Measurements from ENCODE around the gene GZMA. TPM values are rescaled to one million over a fixed set of nuclear protein-coding genes. Genes with fewer than 3 reads are reported as not detected.
"Not testable (repeated sequence)": the region's sequence is repeated elsewhere in the genome, so short reads cannot be mapped to it uniquely, and the experiment has no call there.

The GZMA gene
- total and polyA plus RNA-seq, 5 experiments from 2014 or later, result 5.4 to 713 (median 12.6) TPM

DNA sequence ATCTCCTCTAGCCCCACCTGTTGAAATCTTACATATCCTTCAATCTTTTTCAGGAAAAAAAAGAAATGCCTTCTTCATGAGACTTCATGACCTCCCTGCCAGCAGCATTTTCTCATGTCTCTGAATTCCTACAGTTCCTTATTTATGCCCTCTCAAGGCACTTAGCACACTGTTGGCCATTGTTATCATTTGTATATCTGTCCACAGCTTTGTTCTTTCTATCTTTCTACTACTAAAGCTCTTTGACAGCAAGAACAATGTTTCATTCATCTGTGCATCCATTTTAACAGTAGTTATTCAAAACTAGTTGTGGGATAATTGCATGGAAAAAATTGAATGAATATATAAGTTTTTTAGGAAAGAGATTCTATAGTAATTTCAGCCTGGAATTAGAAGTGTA lies 20.9 kb upstream of the GZMA start:
- Mint-ChIP-seq H3K27ac (no peak overlapping the region), H3K27me3 (no peaks in the 10 kb centered on the region), H3K4me3 (no peak overlapping the region), H3K9me3 (peaks cover 0 to 15% (median 0%) of the 10 kb centered on the region in 9 donors), H3K36me3 (peaks cover 0 to 12% (median 4%) of the 10 kb centered on the region in 3 donors), H3K4me1 (peaks cover 3 to 17% (median 7%) of the 10 kb centered on the region in 4 donors)
- POLR2A ChIA-PET, result interaction anchor here (0.9 to 1.5 kb wide), 2 partner anchors 10 to 16 kb away, joined by 3 to 6 read pairs; no protein-coding TSS in a partner anchor
- ATAC-seq (no peak), DNase-seq (no peak)

- H3K4me3 Mint-ChIP-seq, ATAC-seq, H3K27me3 Mint-ChIP-seq, POLR2A ChIA-PET, DNase-seq, H3K36me3 Mint-ChIP-seq: not testable (repeated sequence)
- H3K9me3 Mint-ChIP-seq, result peaks cover 0 to 13% (median 0%) of the 10 kb centered on the region in 9 donors
- peak overlapping the region in 3 of 10 donors; percentile 43 to 53 (median 43) for H3K27ac Mint-ChIP-seq
- peaks cover 13 to 47% (median 19%) of the 10 kb centered on the region in 4 donors for H3K4me1 Mint-ChIP-seq
Observed at GRCh38 chr5:55089301-55089700, 13.1 kb upstream of the GZMA start.

DNA sequence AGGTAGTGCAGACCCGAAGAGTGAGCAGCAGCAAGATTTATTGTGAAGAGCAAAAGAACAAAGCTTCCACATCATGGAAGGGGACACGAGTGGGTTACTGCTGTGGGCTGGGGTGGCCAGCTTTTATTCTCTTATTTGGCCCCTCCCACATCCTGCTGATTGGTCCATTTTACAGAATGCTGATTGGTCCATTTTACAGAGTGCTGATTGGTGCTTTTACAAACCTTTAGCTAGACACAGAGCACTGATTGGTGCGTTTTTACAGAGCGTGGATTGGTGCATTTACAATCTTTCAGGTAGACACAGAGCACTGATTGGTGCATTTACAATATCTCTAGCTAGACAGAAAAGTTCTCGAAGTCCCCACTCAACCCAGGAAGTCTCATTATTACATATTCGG lies 11.4 kb upstream of the GZMA start:
- peaks cover 22 to 64% (median 35%) of the 10 kb centered on the region in 4 donors for H3K4me1 Mint-ChIP-seq
- ATAC-seq, H3K27me3 Mint-ChIP-seq, DNase-seq, H3K4me3 Mint-ChIP-seq: not testable (repeated sequence)
- POLR2A ChIA-PET, result interaction anchor here (2.7 kb wide), 1 partner anchor 9 kb away, joined by 6 read pairs; no protein-coding TSS in a partner anchor
- H3K27ac Mint-ChIP-seq, result peak overlapping the region in 1 of 10 donors; percentile 19
- H3K9me3 Mint-ChIP-seq, result peaks cover 0 to 20% (median 0%) of the 10 kb centered on the region in 9 donors
- peaks cover 0 to 13% (median 8%) of the 10 kb centered on the region in 3 donors for H3K36me3 Mint-ChIP-seq

GRCh38 chr5:55096182-55096581 lies 6.3 kb upstream of the GZMA start:
- ATAC-seq (peak; percentile 42 to 62), DNase-seq (peak in 3 of 10 donors; percentile 30 to 52 (median 46))
- peak overlapping the region; percentile 76 to 98 (median 90) for H3K27ac Mint-ChIP-seq
- peaks cover 8 to 48% (median 21%) of the 10 kb centered on the region in 9 donors for H3K9me3 Mint-ChIP-seq
- peaks cover 48 to 94% (median 82%) of the 10 kb centered on the region in 4 donors for H3K4me1 Mint-ChIP-seq
- POLR2A ChIA-PET, result interaction anchor here (0.7 to 4.2 kb wide), 13 partner anchors 12 to 69 kb away, joined by 3 to 23 read pairs (median 5); no protein-coding TSS in a partner anchor
- H3K36me3 Mint-ChIP-seq, result peaks cover 0 to 32% (median 30%) of the 10 kb centered on the region in 3 donors
- H3K4me3 Mint-ChIP-seq, result peak overlapping the region; percentile 0 to 87 (median 72)
- H3K27me3 Mint-ChIP-seq, result no peaks in the 10 kb centered on the region

- POLR2A ChIA-PET, result interaction anchor here (0.6 to 4.2 kb wide), 14 partner anchors 10 to 252 kb away, joined by 3 to 23 read pairs (median 4); partner anchors contain the start of gene DHX29
- peak overlapping the region; percentile 44 to 87 (median 72) for H3K4me3 Mint-ChIP-seq
- H3K27me3 Mint-ChIP-seq, result no peaks in the 10 kb centered on the region
- peaks cover 8 to 48% (median 21%) of the 10 kb centered on the region in 9 donors for H3K9me3 Mint-ChIP-seq
- peaks cover 0 to 32% (median 30%) of the 10 kb centered on the region in 3 donors for H3K36me3 Mint-ChIP-seq
- peaks cover 48 to 96% (median 87%) of the 10 kb centered on the region in 4 donors for H3K4me1 Mint-ChIP-seq
- peak; percentile 80 to 87 for ATAC-seq
- H3K27ac Mint-ChIP-seq, result peak overlapping the region; percentile 76 to 98 (median 90)
- peak in 9 of 10 donors; percentile 4 to 81 (median 60) for DNase-seq
Observed at GRCh38 chr5:55096861-55097260, 5.6 kb upstream of the GZMA start.

DNA sequence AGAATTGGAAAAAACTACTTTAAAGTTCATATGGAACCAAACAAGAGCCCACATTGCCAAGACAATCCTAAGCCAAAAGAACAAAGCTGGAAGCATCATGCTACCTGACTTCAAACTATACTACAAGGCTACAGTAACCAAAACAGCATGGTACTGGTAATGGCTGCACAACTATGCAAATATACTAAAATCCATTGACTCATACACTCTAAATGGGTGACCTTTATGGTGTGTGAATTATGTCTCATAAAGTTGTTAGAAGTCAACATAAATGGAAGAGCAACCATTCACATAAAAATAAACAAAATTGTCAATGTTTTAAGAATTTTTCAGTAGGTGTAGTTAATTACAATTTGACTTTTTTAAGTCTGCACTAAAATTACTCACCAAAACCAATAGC lies 1.3 kb upstream of the GZMA start:
- POLR2A ChIA-PET, result interaction anchor here (1.4 to 2.1 kb wide), 3 partner anchors 26 to 157 kb away, joined by 6 to 11 read pairs (median 7); no protein-coding TSS in a partner anchor
- peaks cover 51 to 91% (median 87%) of the 10 kb centered on the region in 4 donors for H3K4me1 Mint-ChIP-seq
- peaks cover 0 to 24% (median 23%) of the 10 kb centered on the region in 3 donors for H3K36me3 Mint-ChIP-seq
- peak overlapping the region in 7 of 10 donors; percentile 83 to 92 (median 90) for H3K27ac Mint-ChIP-seq
- not testable (repeated sequence) for H3K27me3 Mint-ChIP-seq, ATAC-seq, DNase-seq
- peaks cover 8 to 33% (median 21%) of the 10 kb centered on the region in 9 donors for H3K9me3 Mint-ChIP-seq
- H3K4me3 Mint-ChIP-seq, result peak overlapping the region in 9 of 10 donors; percentile 73 to 97 (median 91)

GRCh38 chr5:55101556-55102276 lies 730 bp upstream of the GZMA start:
- peaks cover 5 to 33% (median 21%) of the 10 kb centered on the region in 9 donors for H3K9me3 Mint-ChIP-seq
- POLR2A ChIA-PET, result interaction anchor here (1.4 to 2.1 kb wide), 3 partner anchors 27 to 157 kb away, joined by 6 to 11 read pairs (median 7); no protein-coding TSS in a partner anchor
- peaks cover 47 to 91% (median 87%) of the 10 kb centered on the region in 4 donors for H3K4me1 Mint-ChIP-seq
- H3K27me3 Mint-ChIP-seq, result no peaks in the 10 kb centered on the region
- DNase-seq (peak in 4 of 10 donors; percentile 28 to 68 (median 58)), ATAC-seq (peak; percentile 48 to 74)
- H3K27ac Mint-ChIP-seq, result peak overlapping the region; percentile 38 to 94 (median 90)
- peak overlapping the region; percentile 73 to 97 (median 91) for H3K4me3 Mint-ChIP-seq
- H3K36me3 Mint-ChIP-seq, result peaks cover 0 to 24% (median 23%) of the 10 kb centered on the region in 3 donors

DNA sequence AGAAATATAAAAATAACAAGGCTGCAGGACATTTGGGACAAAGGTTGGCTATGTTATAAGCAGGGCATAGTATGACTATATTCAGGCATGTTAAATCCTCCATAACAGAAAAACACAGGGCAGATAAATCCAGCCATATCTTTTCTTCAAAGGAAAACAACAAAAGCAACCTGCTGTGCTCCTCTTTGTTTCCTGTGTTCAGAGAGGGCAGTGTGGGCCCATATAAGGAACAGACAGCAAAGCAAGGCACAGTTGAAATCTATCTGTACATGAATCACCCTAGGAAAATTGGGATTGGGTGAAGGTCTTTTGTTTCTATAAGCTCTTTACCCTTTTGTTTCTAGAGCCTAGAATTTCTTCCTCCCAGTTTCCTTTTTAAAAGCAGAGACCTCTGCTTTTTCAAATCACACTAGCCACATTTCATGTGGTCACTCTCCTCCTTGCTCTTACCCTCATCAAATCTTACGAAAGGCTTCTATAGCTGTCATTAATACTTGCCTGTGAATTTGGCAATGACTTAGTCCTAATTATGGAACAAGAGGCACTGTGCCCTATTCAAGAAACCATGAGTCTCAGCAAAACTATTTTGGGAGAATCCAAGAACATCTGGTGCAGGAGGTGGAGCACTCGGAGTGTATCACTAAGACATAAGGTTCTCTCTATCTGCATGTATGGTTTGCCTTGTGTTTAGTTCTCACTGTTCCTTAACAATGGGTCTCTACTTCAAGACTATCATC lies 1.8 kb downstream of the GZMA start:
- ATAC-seq, result peak in 1 of 2 donors; percentile 22
- peaks cover 0 to 12% (median 4%) of the 10 kb centered on the region in 9 donors for H3K9me3 Mint-ChIP-seq
- peak overlapping the region; percentile 46 to 91 (median 66) for H3K4me3 Mint-ChIP-seq
- peak overlapping the region in 5 of 10 donors; percentile 11 to 68 (median 55) for H3K27ac Mint-ChIP-seq
- peak in 2 of 10 donors; percentile 20 to 21 for DNase-seq
- peaks cover 5 to 7% (median 6%) of the 10 kb centered on the region in 3 donors for H3K36me3 Mint-ChIP-seq
- peaks cover 30 to 79% (median 63%) of the 10 kb centered on the region in 4 donors for H3K4me1 Mint-ChIP-seq
- POLR2A ChIA-PET, result interaction anchor here (1.2 to 2.7 kb wide), 8 partner anchors 8 to 134 kb away, joined by 3 to 10 read pairs (median 4); no protein-coding TSS in a partner anchor
- no peaks in the 10 kb centered on the region for H3K27me3 Mint-ChIP-seq

DNA sequence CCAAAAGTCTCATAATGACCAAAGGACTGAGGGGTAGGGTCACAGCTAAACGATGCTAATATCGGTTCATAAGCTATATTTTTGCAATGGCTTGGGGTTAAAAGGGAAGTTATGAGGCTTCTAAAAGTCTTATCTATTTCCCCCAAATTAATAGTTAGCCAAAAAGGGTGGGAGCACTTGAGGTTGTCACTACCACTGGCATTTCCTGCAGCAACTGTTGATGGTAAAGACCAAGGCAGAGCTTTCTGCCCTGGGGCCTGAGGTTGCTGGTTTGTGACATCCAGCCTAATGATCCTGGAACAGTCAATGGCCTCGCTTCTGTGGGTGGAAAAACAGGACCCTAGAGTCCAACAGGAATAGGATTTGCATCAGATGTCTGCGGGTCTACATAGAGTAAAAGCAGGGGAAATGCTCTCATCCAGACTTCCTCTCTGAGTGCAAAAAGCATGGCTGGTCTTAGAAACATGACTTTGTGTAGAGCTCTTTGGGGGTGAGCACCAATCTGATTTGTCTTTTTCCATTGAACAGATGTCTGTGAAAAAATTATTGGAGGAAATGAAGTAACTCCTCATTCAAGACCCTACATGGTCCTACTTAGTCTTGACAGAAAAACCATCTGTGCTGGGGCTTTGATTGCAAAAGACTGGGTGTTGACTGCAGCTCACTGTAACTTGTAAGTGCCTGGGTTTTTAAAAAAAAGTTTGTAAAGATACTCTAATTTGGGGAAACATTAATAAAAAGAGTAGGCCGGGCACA lies 2.7 kb downstream of the GZMA start:
- peak overlapping the region in 8 of 10 donors; percentile 33 to 91 (median 63) for H3K4me3 Mint-ChIP-seq
- no peaks in the 10 kb centered on the region for H3K27me3 Mint-ChIP-seq

GRCh38 chr5:55105976-55106375 lies 3.5 kb downstream of the GZMA start:
- Mint-ChIP-seq H3K4me1 (peaks cover 23 to 61% (median 47%) of the 10 kb centered on the region in 4 donors), H3K27ac (peak overlapping the region in 2 of 10 donors; percentile 55 to 67)
- ATAC-seq, H3K9me3 Mint-ChIP-seq, H3K27me3 Mint-ChIP-seq, H3K36me3 Mint-ChIP-seq, POLR2A ChIA-PET, DNase-seq, H3K4me3 Mint-ChIP-seq: not testable (repeated sequence)

More for the DNA sequence above, 2.7 kb downstream of the GZMA start:
- peaks cover 26 to 70% (median 55%) of the 10 kb centered on the region in 4 donors for H3K4me1 Mint-ChIP-seq
- DNase-seq, result no peak
- H3K9me3 Mint-ChIP-seq, result peaks cover 0 to 5% (median 0%) of the 10 kb centered on the region in 9 donors
- peak overlapping the region in 2 of 10 donors; percentile 63 to 75 for H3K27ac Mint-ChIP-seq
- H3K36me3 Mint-ChIP-seq, result peaks cover 0 to 5% (median 3%) of the 10 kb centered on the region in 3 donors
- POLR2A ChIA-PET, result interaction anchor here (1.2 to 2.7 kb wide), 4 partner anchors 10 to 83 kb away, joined by 3 to 10 read pairs (median 4); no protein-coding TSS in a partner anchor
- ATAC-seq, result no peak

- no peaks in the 10 kb centered on the region for H3K27me3 Mint-ChIP-seq
- H3K4me1 Mint-ChIP-seq, result peaks cover 23 to 44% (median 37%) of the 10 kb centered on the region in 4 donors
- peaks cover 0 to 5% (median 0%) of the 10 kb centered on the region in 3 donors for H3K36me3 Mint-ChIP-seq
- DNase-seq, result no peak
- ATAC-seq, result no peak
- no peaks in the 10 kb centered on the region for H3K9me3 Mint-ChIP-seq
- no peak overlapping the region for H3K4me3 Mint-ChIP-seq
- POLR2A ChIA-PET, result interaction anchor here (1.1 kb wide), 1 partner anchor 83 kb away, joined by 3 read pairs; no protein-coding TSS in a partner anchor
- peak overlapping the region in 1 of 10 donors; percentile 84 for H3K27ac Mint-ChIP-seq
Observed at GRCh38 chr5:55108661-55109060, 6.2 kb downstream of the GZMA start.
